ENCODE results near the gene CFAP61. TPM values are rescaled to one million over a fixed set of nuclear protein-coding genes. Genes with fewer than 3 reads are reported as not detected.

The CFAP61 gene
- total and polyA plus RNA-seq, 11 donors: 12.1 to 102 (median 41.8) TPM

DNA sequence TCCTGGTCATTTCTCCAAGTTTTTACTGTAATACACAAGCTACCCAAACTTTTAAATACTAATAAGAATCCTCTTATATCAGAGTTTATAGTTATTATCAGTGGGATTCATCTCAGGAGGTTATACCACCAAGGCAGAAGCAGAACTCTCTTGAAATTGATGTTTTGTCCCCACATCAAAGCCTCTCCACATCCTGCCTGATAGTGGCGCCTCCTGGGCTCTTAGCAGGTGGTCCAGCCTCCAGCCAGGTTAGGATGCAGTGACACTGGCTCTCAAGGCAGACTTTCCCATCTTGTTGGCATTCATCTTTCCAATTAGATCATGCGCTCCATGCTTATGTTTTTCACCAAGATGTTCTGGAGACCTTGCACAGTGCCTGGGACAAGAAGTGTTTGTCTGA, 233.7 kb downstream of the CFAP61 start:
- 77 to 87% (median 79%) methylated on average over 2 of the region's 2 CpGs for WGBS, 4 donors
- intact Hi-C loops (cut with DNase I): no loop called here
- no peak for DNase-seq

GRCh38 chr20:20289331-20289730, 237.0 kb downstream of the CFAP61 start:
- TF ChIP-seq, protein P1, sequence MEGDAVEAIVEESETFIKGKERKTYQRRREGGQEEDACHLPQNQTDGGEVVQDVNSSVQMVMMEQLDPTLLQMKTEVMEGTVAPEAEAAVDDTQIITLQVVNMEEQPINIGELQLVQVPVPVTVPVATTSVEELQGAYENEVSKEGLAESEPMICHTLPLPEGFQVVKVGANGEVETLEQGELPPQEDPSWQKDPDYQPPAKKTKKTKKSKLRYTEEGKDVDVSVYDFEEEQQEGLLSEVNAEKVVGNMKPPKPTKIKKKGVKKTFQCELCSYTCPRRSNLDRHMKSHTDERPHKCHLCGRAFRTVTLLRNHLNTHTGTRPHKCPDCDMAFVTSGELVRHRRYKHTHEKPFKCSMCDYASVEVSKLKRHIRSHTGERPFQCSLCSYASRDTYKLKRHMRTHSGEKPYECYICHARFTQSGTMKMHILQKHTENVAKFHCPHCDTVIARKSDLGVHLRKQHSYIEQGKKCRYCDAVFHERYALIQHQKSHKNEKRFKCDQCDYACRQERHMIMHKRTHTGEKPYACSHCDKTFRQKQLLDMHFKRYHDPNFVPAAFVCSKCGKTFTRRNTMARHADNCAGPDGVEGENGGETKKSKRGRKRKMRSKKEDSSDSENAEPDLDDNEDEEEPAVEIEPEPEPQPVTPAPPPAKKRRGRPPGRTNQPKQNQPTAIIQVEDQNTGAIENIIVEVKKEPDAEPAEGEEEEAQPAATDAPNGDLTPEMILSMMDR (IDR thresholded peaks at IDR 0.05): no peak
- no peak for TF ChIP-seq POLR2A (IDR thresholded peaks at IDR 0.05)
- intact Hi-C loops (cut with DNase I): no loop called here
- WGBS, 4 donors: 59 to 75% (median 70%) methylated on average over 3 of the region's 3 CpGs

More for the DNA sequence above, 233.7 kb downstream of the CFAP61 start:
- Histone ChIP-seq H3K9me3 (no peaks in the 10 kb centered on the region), H3K36me3 (peaks cover 0 to 5% (median 0%) of the 10 kb centered on the region in 9 donors), H3K27ac (no peak overlapping the region), H3K4me3 (no peak overlapping the region), H3K4me1 (no peaks in the 10 kb centered on the region), H3K27me3 (no peaks in the 10 kb centered on the region)
- no peak for ATAC-seq
- no peak for TF ChIP-seq POLR2A (IDR thresholded peaks at IDR 0.05)
- TF ChIP-seq, protein P1 (IDR thresholded peaks at IDR 0.05): no peak

GRCh38 chr20:20292472-20292871, 240.1 kb downstream of the CFAP61 start:
- intact Hi-C loops (cut with DNase I): no loop called here
- DNase-seq: no peak
- Histone ChIP-seq H3K9me3 (no peaks in the 10 kb centered on the region), H3K4me3 (no peak overlapping the region), H3K4me1 (peaks cover 0 to 3% (median 0%) of the 10 kb centered on the region in 12 donors), H3K36me3 (peaks cover 0 to 5% (median 0%) of the 10 kb centered on the region in 9 donors), H3K27ac (no peak overlapping the region), H3K27me3 (no peaks in the 10 kb centered on the region)
- TF ChIP-seq POLR2A (IDR thresholded peaks at IDR 0.05): no peak
- TF ChIP-seq, protein P1 (IDR thresholded peaks at IDR 0.05): no peak
- no peak for ATAC-seq
- 89 to 96% (median 93%) methylated on average over 4 of the region's 4 CpGs for whole genome bisulfite sequencing, 4 donors

More at GRCh38 chr20:20289331-20289730, 237.0 kb downstream of the CFAP61 start:
- no peak overlapping the region for H3K27ac ChIP-seq
- no peaks in the 10 kb centered on the region for H3K9me3 ChIP-seq
- H3K36me3 ChIP-seq: peaks cover 0 to 5% (median 0%) of the 10 kb centered on the region in 9 donors
- DNase-seq: no peak
- H3K4me3 ChIP-seq: no peak overlapping the region
- no peaks in the 10 kb centered on the region for H3K4me1 ChIP-seq
- ATAC-seq: no peak
- no peaks in the 10 kb centered on the region for H3K27me3 ChIP-seq

DNA sequence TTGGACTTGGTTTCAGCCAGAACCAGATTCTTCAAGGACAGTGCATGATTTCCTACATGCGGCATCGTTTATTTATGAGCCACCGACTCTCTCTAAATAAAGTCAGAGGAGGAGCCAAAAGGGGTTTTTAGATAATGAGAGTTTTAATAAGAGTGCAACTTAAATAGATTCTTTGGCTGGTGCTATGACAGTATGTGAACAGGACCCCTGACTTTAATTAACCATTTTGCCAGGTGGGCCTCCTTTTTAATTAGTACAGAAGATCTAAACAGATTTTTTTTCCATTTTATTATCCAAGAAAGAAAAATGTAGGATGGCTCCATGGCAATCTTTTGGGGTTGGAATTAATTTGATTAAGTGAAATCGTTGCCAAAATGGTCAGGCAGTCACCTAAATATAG, 240.8 kb downstream of the CFAP61 start:
- Histone ChIP-seq H3K27me3 (no peaks in the 10 kb centered on the region), H3K27ac (no peak overlapping the region), H3K9me3 (no peaks in the 10 kb centered on the region), H3K4me1 (peaks cover 0 to 5% (median 0%) of the 10 kb centered on the region in 12 donors), H3K4me3 (no peak overlapping the region), H3K36me3 (peaks cover 0 to 5% (median 0%) of the 10 kb centered on the region in 9 donors)
- WGBS, 4 donors: 78 to 85% (median 83%) methylated on average over 4 of the region's 4 CpGs
- intact Hi-C loops (cut with DNase I): no loop called here
- ATAC-seq (no peak), DNase-seq (no peak)
- no peak for TF ChIP-seq POLR2A (IDR thresholded peaks at IDR 0.05)
- TF ChIP-seq, protein P1 (IDR thresholded peaks at IDR 0.05): no peak

Data from heart left ventricle (tissue), 16 donors.